HepG2 (cell line): ENCODE measurements around the gene ERICH6. TPM values are rescaled to one million over a fixed set of nuclear protein-coding genes. Genes with fewer than 3 reads are reported as not detected.

Experiments
- ATAC-seq: fragments of 200-7000 bp; cut with Tn5 transposase; 3 replicates; pipeline ENCODE4 v1.9.1; 2020; ENCODE audit warnings: mild to moderate bottlenecking, moderate library complexity
- BruUV-seq: library from RNA; stranded (reverse); fragments of 400-500 nt; replicated peaks from 2 replicates; lab custom pipeline; 2021; lab: Mats Ljungman, UMichigan
- CTCF ChIA-PET: fragments of 300-600 bp; formaldehyde crosslinking; extraction: SDS; loops from one replicate; lab custom pipeline; 2021; ENCODE audit warnings: low total read pairs, inconsistent platforms, low intra/inter-chr PET ratio; lab: Yijun Ruan, JAX
- POLR2A ChIA-PET: fragments of 350-600 bp; sonication (Branson Sonifier 250); formaldehyde crosslinking; loops from one replicate; lab custom pipeline; 2020; ENCODE audit warnings: antibody characterized with exemption, inconsistent platforms; lab: Yijun Ruan, JAX
- DNase-seq: peaks from one replicate; pipeline ENCODE4 v3.0.0-alpha.2; 2015; ENCODE audit warnings: low spot score
- FAIRE-seq: peaks from 3 replicates; lab custom pipeline; 2011; peaks lifted over from hg19 to GRCh38; lab: Jason Lieb, UNC
- H2AFZ ChIP-seq: one replicate; pipeline ENCODE4 v1.6.1; 2011; ENCODE audit warnings: low read length, inconsistent platforms
- H3K27ac ChIP-seq: fragments of 300-600 bp; 3 replicates; pipeline ENCODE4 v1.8.0; 2011; ENCODE audit warnings: mixed run types, mild to moderate bottlenecking, mixed read lengths, low read length, inconsistent platforms; ENCODE audit not compliant: insufficient read depth; ENCODE audit errors: extremely low read length
- H3K27me3 ChIP-seq, 2 experiments: fragments of 200-600 bp in 1 of 2; 2 replicates in 1 of 2; 3 replicates in 1 of 2; pipeline versions ENCODE4 v1.6.0 to v1.8.0; 2011; ENCODE audit warnings: low read length in 2 of 2, mild to moderate bottlenecking in 2 of 2, moderate library complexity in 2 of 2, inconsistent platforms in 1 of 2; ENCODE audit not compliant: insufficient read depth in 2 of 2, control insufficient read depth in 1 of 2
- H3K36me3 ChIP-seq, 2 experiments: fragments of 200-600 bp in 1 of 2; replicated peaks in 1 of 2; 2 replicates in 1 of 2; 3 replicates in 1 of 2; pipeline versions ENCODE4 v1.5.1 to v1.8.0; 2011; ENCODE audit warnings: low read length in 2 of 2, inconsistent platforms in 1 of 2; ENCODE audit not compliant: insufficient read depth in 2 of 2, control insufficient read depth in 1 of 2
- H3K4me1 ChIP-seq: 2 replicates; pipeline ENCODE4 v1.5.1; 2012; ENCODE audit warnings: low read length, inconsistent platforms; ENCODE audit not compliant: insufficient read depth
- H3K4me2 ChIP-seq: 2 replicates; pipeline ENCODE4 v1.6.0; 2011; ENCODE audit warnings: low read depth, low read length, inconsistent platforms
- H3K4me3 ChIP-seq, 3 experiments: fragments of 200-600 bp in 1 of 3; sonication (generic), shearing (Covaris generic) in 1 of 3; replicated peaks in 1 of 3; 2 replicates each; pipeline ENCODE4 v1.5.1; 2011 to 2016; ENCODE audit warnings: low read length in 3 of 3, inconsistent platforms in 2 of 3, low read depth in 2 of 3, mild to moderate bottlenecking in 2 of 3, control low read depth in 1 of 3, mixed read lengths in 1 of 3; ENCODE audit not compliant: insufficient read depth in 1 of 3
- H3K79me2 ChIP-seq: one replicate; pipeline ENCODE4 v1.6.1; 2011; ENCODE audit warnings: low read length, inconsistent platforms; ENCODE audit not compliant: insufficient read depth
- H3K9ac ChIP-seq: 2 replicates; pipeline ENCODE4 v1.6.0; 2011; ENCODE audit warnings: mild to moderate bottlenecking, low read depth, low read length, inconsistent platforms; ENCODE audit not compliant: insufficient read depth
- H3K9me3 ChIP-seq: 2 replicates; pipeline ENCODE4 v1.5.1; 2012; ENCODE audit warnings: mild to moderate bottlenecking, low read length
- H4K20me1 ChIP-seq: 2 replicates; pipeline ENCODE4 v1.6.0; 2011; ENCODE audit warnings: inconsistent platforms, mild to moderate bottlenecking, low read length, moderate library complexity; ENCODE audit not compliant: insufficient read depth
- ETV5 ChIP-seq: IDR thresholded peaks from 2 replicates; pipeline ENCODE4 v1.6.1; 2018; ENCODE audit warnings: missing biosample characterization, missing genetic modification reagents, inconsistent platforms, borderline replicate concordance
- FOSL2 ChIP-seq: sonication (generic); formaldehyde crosslinking; IDR thresholded peaks from 2 replicates; pipeline ENCODE4 v1.4.0; 2020; ENCODE audit warnings: missing genetic modification reagents
- HMGA1 ChIP-seq: sonication (generic); formaldehyde crosslinking; conservative IDR thresholded peaks from 2 replicates; pipeline ENCODE4 v1.4.0; 2020; ENCODE audit warnings: missing genetic modification reagents
- MAFF ChIP-seq: IDR thresholded peaks from 2 replicates; pipeline ENCODE4 v1.6.1; 2011; ENCODE audit warnings: low read depth, low read length, improper control_type of control experiment
- MAFK ChIP-seq, 2 experiments: IDR thresholded peaks in 1 of 2; conservative IDR thresholded peaks in 1 of 2; 2 replicates each; pipeline ENCODE4 v1.6.1; 2011; ENCODE audit warnings: improper control_type of control experiment in 2 of 2, low read length in 2 of 2
- PATZ1 ChIP-seq: sonication (generic); formaldehyde crosslinking; IDR thresholded peaks from 2 replicates; pipeline ENCODE4 v1.4.0; 2020; ENCODE audit warnings: missing genetic modification reagents
- RFX5 ChIP-seq: IDR thresholded peaks from 2 replicates; pipeline ENCODE4 v1.6.1; 2011; ENCODE audit warnings: low read depth, low read length, improper control_type of control experiment
- RFXAP ChIP-seq: sonication (generic); formaldehyde crosslinking; IDR thresholded peaks from 2 replicates; pipeline ENCODE4 v1.4.0; 2020; ENCODE audit warnings: missing genetic modification reagents, borderline replicate concordance
- SIX4 ChIP-seq: sonication (generic); formaldehyde crosslinking; IDR thresholded peaks from 2 replicates; pipeline ENCODE4 v1.4.0; 2020; ENCODE audit warnings: missing genetic modification reagents
- SRSF4 ChIP-seq: fragments of 200-400 bp; formaldehyde crosslinking; IDR thresholded peaks from one replicate; pipeline ENCODE4 v1.6.1; 2018; ENCODE audit warnings: mild to moderate bottlenecking, low read depth, low read length, moderate library complexity; ENCODE audit not compliant: poor library complexity, severe bottlenecking
- TCF7 ChIP-seq: sonication (generic); IDR thresholded peaks from 2 replicates; pipeline ENCODE4 v1.6.1; 2016; ENCODE audit warnings: antibody characterized with exemption, low read depth
- THAP7 ChIP-seq: sonication (generic); formaldehyde crosslinking; IDR thresholded peaks from 2 replicates; pipeline ENCODE4 v1.8.1; 2023; ENCODE audit warnings: mild to moderate bottlenecking, missing genetic modification reagents
- ZMYM3 ChIP-seq: sonication (generic); formaldehyde crosslinking; IDR thresholded peaks from 2 replicates; pipeline ENCODE4 v1.5.1; 2020; ENCODE audit warnings: mild to moderate bottlenecking, missing genetic modification reagents
- ZNF296 ChIP-seq: sonication (generic); formaldehyde crosslinking; conservative IDR thresholded peaks from 2 replicates; pipeline ENCODE4 v1.5.0; 2020; ENCODE audit warnings: mild to moderate bottlenecking, missing genetic modification reagents
- ZNF782 ChIP-seq: sonication (generic); formaldehyde crosslinking; IDR thresholded peaks from 2 replicates; pipeline ENCODE4 v1.4.0; 2020; ENCODE audit warnings: missing genetic modification reagents, mild to moderate bottlenecking, borderline replicate concordance
- WGBS: methylation state at CpG from one replicate; pipeline ENCODE4 v1.1.6; 2017; ENCODE audit warnings: low lambda C conversion rate; 5-methylcytosine and 5-hydroxymethylcytosine counted together
- in situ Hi-C: cut with HindIII; loops from 2 replicates; pipeline ENCODE4 v1.10.0; 2017; ENCODE audit warnings: low pct_unique_long_range_greater_than_20kb; ENCODE audit not compliant: extremely low pct_ligation_motif_present
- intact Hi-C: fragments of 100-400 bp; cut with micrococcal nuclease; formaldehyde crosslinking; loops from one replicate; pipeline ENCODE4 v1.10.0; 2022; ENCODE audit not compliant: unreplicated experiment
- polyA plus RNA-seq, 8 experiments: library from polyadenylated mRNA; depleted of rRNA in 3 of 8; stranded (reverse) in 7 of 8; unstranded in 1 of 8; fragments of >200 nt; fragmentation: Illumina TruSeq in 4 of 8; extraction: Trizol in 4 of 8; gene quantifications; 2 replicates each; pipeline versions ENCODE4 v1.2.1 to v1.2.3, GENCODE V29; 2011 to 2016; ENCODE audit warnings: low read depth in 4 of 8, missing spikeins in 1 of 8, mixed read lengths in 1 of 8; ENCODE audit not compliant: insufficient read depth in 1 of 8
- total RNA-seq, 5 experiments: library from RNA; depleted of rRNA; stranded (reverse); fragments of >200 nt; fragmentation: Illumina TruSeq; extraction: Trizol; gene quantifications; 2 replicates each; pipeline ENCODE4 v1.2.3, GENCODE V29; 2016; ENCODE audit warnings: low read depth in 1 of 5

Gene ERICH6
- total and polyA plus RNA-seq, 2 of the 13 experiments (the other 11 are each of a cell fraction or from before 2014, with no cell fraction given): 0.03 TPM; not detected in 1

- Histone ChIP-seq H4K20me1 (no peaks in the 10 kb centered on the region), H3K4me2 (no peak overlapping the region), H3K4me3 (no peak overlapping the region), H2AFZ (no peak overlapping the region), H3K4me1 (peaks cover 65% of the 10 kb centered on the region), H3K27me3 (no peaks in the 10 kb centered on the region), H3K27ac (no peak overlapping the region), H3K9ac (no peak overlapping the region), H3K9me3 (no peaks in the 10 kb centered on the region), H3K36me3 (no peaks in the 10 kb centered on the region), H3K79me2 (no peaks in the 10 kb centered on the region)
- CTCF ChIA-PET: no interaction called here
- in situ Hi-C loops: loop anchor here (10.0 kb wide), 2 partner anchors 47 to 137 kb away; no protein-coding TSS in a partner anchor
- POLR2A ChIA-PET: interaction anchor here (0.6 to 1.9 kb wide), 4 partner anchors 10 to 35 kb away, joined by 3 to 6 read pairs (median 4); partner anchors contain the start of gene SIAH2
- WGBS: 94% methylated on average over 19 of the region's 19 CpGs
- intact Hi-C loops: no loop called here
- FAIRE-seq: no peak
- no TSS peak for BruUV-seq
- no peak for DNase-seq
- TF ChIP-seq HMGA1 (no peak), THAP7 (no peak), MAFK (conservative IDR thresholded peaks at IDR 0.05 in 1 of 2, IDR thresholded peaks at IDR 0.05 in 1 of 2; ENCODE audit: low read length in 2 of 2) (peak; percentile 63 to 73), MAFF (peak; percentile 62; the same call in 1 of the 2 replicates)
- ATAC-seq: no peak; the same call in 2 of the 3 replicates
These were observed 24.2 kb upstream of the ERICH6 start for GRCh38 chr3:150727653-150728502.

- in situ Hi-C loops (loop anchor here (10.0 kb wide), 2 partner anchors 49 to 139 kb away; no protein-coding TSS in a partner anchor), intact Hi-C loops (no loop called here)
- POLR2A ChIA-PET: interaction anchor here (1.7 to 2.6 kb wide), 2 partner anchors 36 to 38 kb away, joined by 9 to 16 read pairs; partner anchors contain the start of gene SIAH2
- Histone ChIP-seq H3K4me3 (no peak overlapping the region), H3K9ac (no peak overlapping the region), H3K27ac (no peak overlapping the region), H3K4me2 (no peak overlapping the region), H3K27me3 (no peaks in the 10 kb centered on the region), H3K36me3 (no peaks in the 10 kb centered on the region), H3K4me1 (peaks cover 76% of the 10 kb centered on the region), H2AFZ (no peak overlapping the region), H3K79me2 (no peaks in the 10 kb centered on the region), H3K9me3 (no peaks in the 10 kb centered on the region), H4K20me1 (no peaks in the 10 kb centered on the region)
- no TSS peak for BruUV-seq
- CTCF ChIA-PET: no interaction called here
- DNase-seq (peak; percentile 40), ATAC-seq (peak; percentile 50), FAIRE-seq (no peak)
- 25% methylated on average over 4 of the region's 7 CpGs for WGBS
- TF ChIP-seq RFX5 (no peak), RFXAP (no peak), ZMYM3 (CRISPR knock-in tag) (peak; percentile 40; the same call in 1 of the 2 replicates), ETV5 (CRISPR knock-in tag) (peak; percentile 58; the same call in 1 of the 2 replicates), FOSL2 (CRISPR knock-in tag) (0 out of 2 replicates have a peak, but pooled peaks have one; percentile 22), ZNF782 (CRISPR knock-in tag) (no peak), SIX4 (0 out of 2 replicates have a peak, but pooled peaks have one; percentile 22), TCF7 (no peak), ZNF296 (CRISPR knock-in tag) (no peak), SRSF4 (no peak), PATZ1 (CRISPR knock-in tag) (peak; percentile 74)
These were observed 21.8 kb upstream of the ERICH6 start for GRCh38 chr3:150725548-150725947.
